ENCODE data around the gene FAM13A.

DNA sequence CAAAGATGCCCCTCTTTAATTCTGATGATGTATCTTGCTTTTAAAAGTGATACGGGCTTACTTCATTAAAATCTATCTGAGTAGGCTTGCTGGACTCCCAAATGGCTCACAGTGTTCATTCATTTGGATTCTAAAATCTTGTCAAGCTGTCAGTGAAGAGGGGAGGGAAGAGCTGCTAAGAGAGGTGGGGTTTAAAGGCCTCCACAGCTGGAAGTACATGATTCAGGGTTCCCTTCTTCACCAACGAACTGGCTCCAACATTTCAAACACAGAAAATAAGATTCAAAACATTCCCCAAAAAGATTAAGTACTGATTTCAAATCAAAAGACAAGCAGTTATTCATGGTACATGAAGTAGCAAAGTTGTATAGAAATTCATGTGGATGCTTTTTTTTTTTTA is 226.4 kb downstream of the FAM13A start:
- TF ChIP-seq, protein P1, sequence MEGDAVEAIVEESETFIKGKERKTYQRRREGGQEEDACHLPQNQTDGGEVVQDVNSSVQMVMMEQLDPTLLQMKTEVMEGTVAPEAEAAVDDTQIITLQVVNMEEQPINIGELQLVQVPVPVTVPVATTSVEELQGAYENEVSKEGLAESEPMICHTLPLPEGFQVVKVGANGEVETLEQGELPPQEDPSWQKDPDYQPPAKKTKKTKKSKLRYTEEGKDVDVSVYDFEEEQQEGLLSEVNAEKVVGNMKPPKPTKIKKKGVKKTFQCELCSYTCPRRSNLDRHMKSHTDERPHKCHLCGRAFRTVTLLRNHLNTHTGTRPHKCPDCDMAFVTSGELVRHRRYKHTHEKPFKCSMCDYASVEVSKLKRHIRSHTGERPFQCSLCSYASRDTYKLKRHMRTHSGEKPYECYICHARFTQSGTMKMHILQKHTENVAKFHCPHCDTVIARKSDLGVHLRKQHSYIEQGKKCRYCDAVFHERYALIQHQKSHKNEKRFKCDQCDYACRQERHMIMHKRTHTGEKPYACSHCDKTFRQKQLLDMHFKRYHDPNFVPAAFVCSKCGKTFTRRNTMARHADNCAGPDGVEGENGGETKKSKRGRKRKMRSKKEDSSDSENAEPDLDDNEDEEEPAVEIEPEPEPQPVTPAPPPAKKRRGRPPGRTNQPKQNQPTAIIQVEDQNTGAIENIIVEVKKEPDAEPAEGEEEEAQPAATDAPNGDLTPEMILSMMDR (IDR thresholded peaks at IDR 0.05): no peak
- TF ChIP-seq POLR2A (IDR thresholded peaks at IDR 0.05): no peak

Measured in uterus (tissue), 2 donors.